GM03348 (cell line): ENCODE results near the gene OR2L2.
"Not testable (repeated sequence)": the region's sequence is repeated elsewhere in the genome, so short reads cannot be mapped to it uniquely, and the experiment has no call there.

ENCODE experiments used
- DNase-seq: peaks from one replicate; pipeline ENCODE4 v3.0.0; 2012; ENCODE audit warnings: low spot score

Gene OR2L2

GRCh38 chr1:248029770-248030169 is at the start of gene OR2L2:
OR2L2 (plus strand) TSS chr1:248030070; CDS start chr1:248038268, 8,198 bp downstream.
- DNase-seq: no peak

GRCh38 chr1:247992986-247993385 is 36.9 kb upstream of the OR2L2 start:
- DNase-seq: no peak

- DNase-seq: no peak
Measured at GRCh38 chr1:247998811-247999210, 31.1 kb upstream of the OR2L2 start.

- no peak for DNase-seq
Measured at GRCh38 chr1:248000169-248000568, 29.7 kb upstream of the OR2L2 start.

GRCh38 chr1:248007778-248008177 is 22.1 kb upstream of the OR2L2 start:
- no peak for DNase-seq

GRCh38 chr1:248009681-248010080 is 20.2 kb upstream of the OR2L2 start:
- no peak for DNase-seq

- DNase-seq: no peak
Measured at GRCh38 chr1:248013229-248013710, 16.6 kb upstream of the OR2L2 start, which contains the start of gene OR2L5. OR2L5 (plus strand) TSS chr1:248013660; CDS start chr1:248021948, 8,288 bp downstream.

- no peak for DNase-seq
Measured at GRCh38 chr1:248015803-248016202, 14.1 kb upstream of the OR2L2 start.

- no peak for DNase-seq
Measured at GRCh38 chr1:248045209-248045608, 15.3 kb downstream of the OR2L2 start.

- no peak for DNase-seq
Measured at GRCh38 chr1:248046536-248046935, 16.7 kb downstream of the OR2L2 start, which contains the start of gene OR2L3. OR2L3 (plus strand) TSS chr1:248046836; CDS start chr1:248060682, 13,846 bp downstream.

- no peak for DNase-seq
Measured at GRCh38 chr1:248047008-248047407, 17.1 kb downstream of the OR2L2 start.

- DNase-seq: no peak
Measured at GRCh38 chr1:248054671-248055070, 24.8 kb downstream of the OR2L2 start.

GRCh38 chr1:248055261-248055660 is 25.4 kb downstream of the OR2L2 start:
- no peak for DNase-seq

GRCh38 chr1:248065071-248065470 is 35.2 kb downstream of the OR2L2 start:
- DNase-seq: no peak

- no peak for DNase-seq
Measured at GRCh38 chr1:248065604-248066003, 35.7 kb downstream of the OR2L2 start.

GRCh38 chr1:248083864-248084263 is 54.0 kb downstream of the OR2L2 start:
- DNase-seq: not testable (repeated sequence)
